SK-N-SH treated with all-trans-retinoic acid at 6 μM for 48 hours (cell line): Measurements from ENCODE around the gene DYSF.

ENCODE experiments used
- ARNTL ChIP-seq: fragments of 450-650 bp; formaldehyde crosslinking; IDR thresholded peaks from 2 replicates; pipeline ENCODE4 v1.5.0; 2020; ENCODE audit warnings: low read depth, mild to moderate bottlenecking, moderate library complexity, borderline replicate concordance
- BACH2 ChIP-seq: fragments of 250-450 bp; sonication (Bioruptor Pico); IDR thresholded peaks from 2 replicates; pipeline ENCODE4 v1.9.0; 2021; ENCODE audit warnings: mild to moderate bottlenecking, borderline replicate concordance
- CREB5 ChIP-seq: fragments of 250-450 bp; sonication (Bioruptor Pico); IDR thresholded peaks from 2 replicates; pipeline ENCODE4 v1.5.1; 2020; ENCODE audit warnings: low read depth, mild to moderate bottlenecking, moderate library complexity
- CSRNP3 ChIP-seq: fragments of 250-450 bp; sonication (Bioruptor Pico); IDR thresholded peaks from 2 replicates; pipeline ENCODE4 v1.5.1; 2021; ENCODE audit warnings: mild to moderate bottlenecking, moderate library complexity
- POU6F1 ChIP-seq: fragments of 250-450 bp; sonication (Bioruptor Pico); IDR thresholded peaks from 2 replicates; pipeline ENCODE4 v1.8.0; 2021; ENCODE audit warnings: low read depth, mild to moderate bottlenecking, moderate library complexity, borderline replicate concordance
- SNAI2 ChIP-seq: fragments of 250-450 bp; sonication (Bioruptor Pico); IDR thresholded peaks from 2 replicates; pipeline ENCODE4 v1.5.0; 2020; ENCODE audit warnings: mild to moderate bottlenecking, moderate library complexity
- TCF4 ChIP-seq: fragments of 250-450 bp; sonication (Bioruptor Pico); IDR thresholded peaks from 2 replicates; pipeline ENCODE4 v1.8.0; 2021; ENCODE audit warnings: mild to moderate bottlenecking, moderate library complexity, borderline replicate concordance
- ZC3H10 ChIP-seq: fragments of 250-450 bp; sonication (Bioruptor Pico); IDR thresholded peaks from 2 replicates; pipeline ENCODE4 v1.5.1; 2021; ENCODE audit warnings: mild to moderate bottlenecking, moderate library complexity
- ZFP3 ChIP-seq: fragments of 250-450 bp; sonication (Bioruptor Pico); IDR thresholded peaks from 2 replicates; pipeline ENCODE4 v1.5.0; 2020; ENCODE audit warnings: mild to moderate bottlenecking, moderate library complexity
- ZFP30 ChIP-seq: fragments of 450-650 bp; formaldehyde crosslinking; IDR thresholded peaks from 2 replicates; pipeline ENCODE4 v1.5.0; 2022; ENCODE audit warnings: mild to moderate bottlenecking, moderate library complexity
- ZNF565 ChIP-seq: fragments of 450-650 bp; formaldehyde crosslinking; conservative IDR thresholded peaks from 2 replicates; pipeline ENCODE4 v1.5.0; 2020; ENCODE audit warnings: low read depth, mild to moderate bottlenecking, moderate library complexity
- ZNF70 ChIP-seq: fragments of 450-650 bp; formaldehyde crosslinking; IDR thresholded peaks from 2 replicates; pipeline ENCODE4 v1.5.0; 2020; ENCODE audit warnings: mild to moderate bottlenecking, moderate library complexity
- ZNF8 ChIP-seq: fragments of 450-650 bp; formaldehyde crosslinking; IDR thresholded peaks from 2 replicates; pipeline ENCODE4 v1.5.0; 2020; ENCODE audit warnings: mild to moderate bottlenecking, moderate library complexity

- TF ChIP-seq SNAI2 (CRISPR knock-in tag) (no peak), ZFP3 (CRISPR knock-in tag) (no peak), ARNTL (no peak), ZNF565 (CRISPR knock-in tag) (no peak), ZFP30 (CRISPR knock-in tag) (no peak), ZNF8 (no peak), ZC3H10 (no peak), POU6F1 (CRISPR knock-in tag) (no peak), CSRNP3 (CRISPR knock-in tag) (no peak), BACH2 (no peak), ZNF70 (no peak), CREB5 (CRISPR knock-in tag) (no peak), TCF4 (CRISPR knock-in tag) (no peak)
Measured at GRCh38 chr2:71513721-71514120, 60.4 kb downstream of the DYSF start.
